GM18508 (cell line): ENCODE data around the gene ANXA11.
"Not testable (repeated sequence)": the region's sequence is repeated elsewhere in the genome, so short reads cannot be mapped to it uniquely, and the experiment has no call there.

Experiments
- ATAC-seq: cut with Tn5 transposase; IDR thresholded peaks from one replicate; pipeline ENCODE4 v1.9.1; 2021; ENCODE audit warnings: moderate number of reproducible peaks; ENCODE audit not compliant: insufficient read depth, unreplicated experiment

The ANXA11 gene

GRCh38 chr10:80211786-80212185, 6.4 kb upstream of the ANXA11 start:
- no peak for ATAC-seq

- no peak for ATAC-seq
Measured at GRCh38 chr10:80210259-80210658, 4.9 kb upstream of the ANXA11 start.

- ATAC-seq, result no peak
Measured at GRCh38 chr10:80207768-80208370, 2.5 kb upstream of the ANXA11 start.

- no peak for ATAC-seq
Measured at GRCh38 chr10:80206277-80206655, 929 bp upstream of the ANXA11 start.

- ATAC-seq, result no peak
Measured at GRCh38 chr10:80204677-80205476, 460 bp downstream of the ANXA11 start.

- no peak for ATAC-seq
Measured at GRCh38 chr10:80203835-80204676, 1.3 kb downstream of the ANXA11 start.

- peak; percentile 69 for ATAC-seq
Measured at GRCh38 chr10:80202934-80203834, 2.2 kb downstream of the ANXA11 start.

- not testable (repeated sequence) for ATAC-seq
Measured at GRCh38 chr10:80202530-80202929, 2.8 kb downstream of the ANXA11 start.

- ATAC-seq, result no peak
Measured at GRCh38 chr10:80201608-80202141, 3.7 kb downstream of the ANXA11 start.

- no peak for ATAC-seq
Measured at GRCh38 chr10:80200687-80201086, 4.7 kb downstream of the ANXA11 start.

- no peak for ATAC-seq
Measured at GRCh38 chr10:80200259-80200658, 5.1 kb downstream of the ANXA11 start.

GRCh38 chr10:80199828-80200227, 5.5 kb downstream of the ANXA11 start:
- ATAC-seq, result no peak

- ATAC-seq, result no peak
Measured at GRCh38 chr10:80197972-80198916, 7.1 kb downstream of the ANXA11 start.

- ATAC-seq, result no peak
Measured at GRCh38 chr10:80196950-80197315, 8.4 kb downstream of the ANXA11 start.

- peak; percentile 78 for ATAC-seq
Measured at GRCh38 chr10:80196270-80196949, 8.9 kb downstream of the ANXA11 start.

- ATAC-seq, result no peak
Measured at GRCh38 chr10:80195046-80195574, 10.2 kb downstream of the ANXA11 start.

- no peak for ATAC-seq
Measured at GRCh38 chr10:80194373-80195045, 10.8 kb downstream of the ANXA11 start.
